Stimulated activated CD4-positive, alpha-beta T cell treated with anti-CD3 and anti-CD28 coated beads, Interleukin-15, amount 100 ng/mL, for 48 hours (primary cell): ENCODE measurements around the gene ALKBH8.
A peak's percentile ranks its signal among the peaks of the same experiment; 100 is the strongest.
"Not testable (repeated sequence)": the region's sequence is repeated elsewhere in the genome, so short reads cannot be mapped to it uniquely, and the experiment has no call there.

ENCODE experiments used
- DNase-seq, 2 donors: peaks; one replicate each; pipeline ENCODE4 v3.0.0-alpha.2; 2020; ENCODE audit warnings: low read depth in 2 of 2

The ALKBH8 gene

DNA sequence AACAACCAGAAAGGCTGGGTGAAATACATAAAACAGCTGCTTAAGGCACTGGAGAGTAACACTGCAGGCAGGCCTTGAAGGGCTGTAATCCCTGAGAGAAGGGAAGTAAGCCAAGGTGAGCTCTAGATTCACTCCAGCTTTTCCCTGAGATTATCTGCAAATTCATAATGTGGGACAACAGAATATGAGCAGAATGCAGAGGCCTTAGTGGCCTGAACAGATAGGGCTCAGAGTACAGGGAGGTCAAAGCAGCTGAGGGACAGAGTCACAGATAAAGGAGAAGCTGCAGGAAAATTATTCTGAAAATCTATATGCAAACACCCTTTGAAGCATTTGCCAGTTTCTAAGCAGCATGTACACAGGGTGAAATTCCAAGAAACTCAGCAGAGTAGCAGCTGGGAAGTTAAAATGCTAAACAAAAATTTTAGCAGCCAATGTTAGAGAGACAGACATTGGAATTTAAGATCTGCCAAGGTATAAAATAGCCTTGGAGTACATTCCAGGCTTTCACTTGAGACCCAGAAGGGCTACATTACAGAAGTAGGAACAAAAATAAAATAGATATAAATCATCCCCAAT is 59.8 kb downstream of the ALKBH8 start:
- DNase-seq = no peak

GRCh38 chr11:107504981-107505380 is 60.6 kb downstream of the ALKBH8 start:
- no peak for DNase-seq

- no peak for DNase-seq
Observed at GRCh38 chr11:107501713-107502112, 63.8 kb downstream of the ALKBH8 start.

DNA sequence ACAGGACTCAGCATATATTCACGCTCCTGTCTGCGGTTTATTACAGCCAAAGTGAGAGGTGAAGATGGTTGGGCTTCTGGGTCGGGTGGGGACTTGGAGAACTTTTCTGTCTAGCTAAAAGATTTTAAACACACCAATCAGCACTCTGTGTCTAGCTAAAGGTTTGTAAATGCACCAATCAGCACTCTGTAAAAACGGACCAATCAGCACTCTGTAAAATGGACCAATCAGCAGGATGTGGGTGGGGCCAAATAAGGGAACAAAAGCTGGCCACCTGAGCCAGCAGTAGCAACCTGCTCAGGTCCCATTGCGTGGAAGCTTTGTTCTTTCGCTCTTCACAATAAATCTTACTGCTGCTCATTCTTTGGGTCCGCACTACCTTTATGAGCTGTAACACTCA is 68.2 kb downstream of the ALKBH8 start:
- DNase-seq = not testable (repeated sequence)

- DNase-seq = no peak
Observed at GRCh38 chr11:107496011-107496410, 69.5 kb downstream of the ALKBH8 start.

GRCh38 chr11:107494055-107494454 is 71.5 kb downstream of the ALKBH8 start:
- no peak for DNase-seq

- DNase-seq = no peak
Observed at GRCh38 chr11:107493117-107493516, 72.4 kb downstream of the ALKBH8 start.

DNA sequence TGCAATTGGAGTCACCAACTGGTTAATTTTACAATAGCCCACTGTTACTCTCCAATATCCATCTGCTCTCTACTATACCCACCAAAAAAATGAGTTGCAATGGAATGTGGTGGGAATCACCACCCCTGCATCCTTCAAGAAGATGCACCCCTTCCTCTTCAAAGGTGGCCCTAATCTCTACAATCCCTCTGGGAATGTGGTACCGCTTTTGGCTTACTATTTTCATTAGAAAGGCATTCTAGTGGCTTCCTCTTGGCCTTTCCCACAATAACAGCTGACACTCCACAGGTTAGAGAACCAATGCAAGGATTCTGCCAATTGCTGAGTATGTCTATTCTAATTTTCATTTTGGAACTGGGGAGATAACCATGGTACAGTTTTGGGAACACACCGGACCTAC is 74.7 kb downstream of the ALKBH8 start:
- no peak for DNase-seq

DNA sequence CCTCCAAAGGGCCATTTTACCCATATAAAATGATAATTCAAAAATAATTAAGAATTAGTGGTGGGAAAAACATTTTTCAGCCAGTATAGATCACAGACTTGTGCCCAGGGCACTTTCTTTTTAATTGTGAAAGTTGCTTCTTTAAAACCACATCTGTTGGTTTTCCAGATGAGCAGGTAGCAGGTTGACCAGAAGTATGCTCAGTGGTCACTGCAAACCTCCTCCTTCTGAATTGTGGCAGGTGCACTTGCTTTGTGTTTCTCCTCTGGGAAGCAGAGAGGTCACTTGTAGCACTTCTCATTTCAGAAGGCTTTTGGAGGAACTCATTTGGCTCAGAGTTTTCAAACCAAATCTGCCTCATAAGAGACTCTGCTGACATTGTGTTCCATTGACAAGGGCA is 83.3 kb downstream of the ALKBH8 start:
- DNase-seq = no peak

- no peak for DNase-seq
Observed at GRCh38 chr11:107478922-107479321, 86.6 kb downstream of the ALKBH8 start.

DNA sequence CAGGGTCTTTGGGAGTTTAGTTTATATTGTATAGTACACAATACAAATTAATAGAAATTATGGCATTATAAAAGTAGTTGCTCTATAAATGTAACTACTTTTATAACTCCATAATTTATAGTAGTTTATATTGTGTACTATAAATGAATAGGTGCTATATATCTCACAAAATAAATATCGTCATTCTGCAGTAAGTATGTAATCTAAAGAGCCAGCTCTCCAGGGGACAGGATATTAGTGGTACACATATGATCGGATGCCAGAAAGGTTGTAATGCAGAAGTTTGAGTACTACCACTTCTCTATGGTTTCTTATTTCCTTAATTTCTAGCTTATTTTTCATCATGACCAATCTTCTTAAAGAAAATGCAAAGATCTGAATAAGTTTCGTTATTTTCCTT is 87.7 kb downstream of the ALKBH8 start:
- no peak for DNase-seq

DNA sequence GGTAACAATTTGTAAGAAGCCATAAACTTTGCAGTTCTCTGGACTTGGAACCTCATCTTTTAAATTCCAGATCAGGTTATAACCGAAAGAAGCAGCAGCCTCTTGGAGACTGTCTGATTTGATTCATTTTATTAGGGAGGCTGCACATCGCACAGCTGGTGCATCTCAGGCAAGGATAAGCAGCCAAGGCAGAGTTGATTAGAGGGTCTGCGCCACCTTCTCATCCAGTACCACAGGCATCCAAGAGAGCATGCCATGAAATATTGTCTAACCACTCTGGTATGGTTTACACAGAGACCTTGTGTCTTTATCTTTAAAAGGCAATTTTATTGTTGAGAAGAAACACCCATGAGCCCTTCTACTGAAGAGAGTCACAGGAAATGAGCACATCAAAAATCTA is 91.7 kb downstream of the ALKBH8 start:
- no peak for DNase-seq

- no peak for DNase-seq
Observed at GRCh38 chr11:107472966-107473365, 92.6 kb downstream of the ALKBH8 start.

DNA sequence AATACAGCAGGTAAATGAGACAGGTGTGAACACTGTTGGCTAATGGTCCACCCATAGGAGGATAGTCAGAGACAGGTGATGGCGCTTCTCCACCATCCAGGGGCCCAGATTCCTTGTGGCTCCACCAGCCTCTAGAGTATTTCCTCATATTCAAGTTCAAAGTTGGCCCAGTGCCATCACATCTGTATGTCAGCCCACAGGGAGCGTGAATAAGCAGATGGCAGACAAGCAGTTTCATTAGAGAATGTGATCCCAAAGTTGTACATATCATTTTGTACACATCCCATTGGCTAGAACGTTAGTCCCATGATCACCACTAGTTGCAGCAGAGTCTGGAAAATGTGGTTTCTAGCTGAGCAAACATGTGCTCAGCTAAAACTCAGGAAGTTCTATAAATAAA is 96.9 kb downstream of the ALKBH8 start:
- DNase-seq = no peak

DNA sequence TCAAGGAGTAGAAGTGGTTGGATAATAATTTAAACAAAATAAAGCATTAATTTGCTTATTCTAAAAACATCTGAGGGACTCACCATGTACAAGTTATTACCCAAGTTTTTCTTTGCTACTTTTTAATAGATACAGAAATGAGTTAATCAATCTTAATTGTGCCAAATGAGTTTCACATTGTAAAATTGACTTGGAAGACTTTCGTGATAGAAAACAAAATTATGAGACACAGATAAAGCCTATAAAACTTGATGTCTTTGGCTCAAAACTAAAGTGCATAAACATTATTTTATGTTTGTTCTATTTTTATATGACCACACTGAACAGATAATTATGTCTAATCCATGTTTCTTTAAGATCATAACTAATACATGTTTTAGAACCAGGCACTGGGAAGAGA is 97.8 kb downstream of the ALKBH8 start:
- no peak for DNase-seq

DNA sequence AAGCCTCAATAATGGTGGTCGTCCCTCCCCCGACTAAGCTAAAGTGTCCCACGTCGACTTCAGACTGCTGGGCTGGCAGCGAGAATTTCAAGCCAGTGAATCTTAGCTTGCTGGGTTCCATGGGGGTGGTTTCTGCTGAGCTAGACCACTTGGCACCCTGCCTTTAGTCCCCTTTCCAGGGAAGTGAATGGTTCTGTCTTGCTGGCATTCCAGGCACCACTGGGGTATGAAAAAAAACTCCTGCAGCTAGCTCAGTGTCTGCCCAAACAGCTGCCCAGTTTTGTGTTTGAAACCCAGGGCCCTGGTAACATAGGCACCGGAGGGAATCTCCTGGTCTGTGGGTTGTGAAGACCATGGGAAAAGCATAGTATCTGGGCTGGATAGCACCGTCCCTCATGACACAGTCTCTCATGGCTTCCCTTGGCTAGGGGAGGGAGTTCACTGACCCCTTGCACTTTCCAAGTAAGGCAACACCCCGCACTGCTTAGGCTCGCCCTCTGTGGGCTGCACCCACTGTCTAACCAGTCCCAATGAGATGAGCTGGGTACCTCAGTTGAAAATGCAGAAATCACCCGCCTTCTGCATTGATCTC is 99.2 kb downstream of the ALKBH8 start:
- not testable (repeated sequence) for DNase-seq

DNA sequence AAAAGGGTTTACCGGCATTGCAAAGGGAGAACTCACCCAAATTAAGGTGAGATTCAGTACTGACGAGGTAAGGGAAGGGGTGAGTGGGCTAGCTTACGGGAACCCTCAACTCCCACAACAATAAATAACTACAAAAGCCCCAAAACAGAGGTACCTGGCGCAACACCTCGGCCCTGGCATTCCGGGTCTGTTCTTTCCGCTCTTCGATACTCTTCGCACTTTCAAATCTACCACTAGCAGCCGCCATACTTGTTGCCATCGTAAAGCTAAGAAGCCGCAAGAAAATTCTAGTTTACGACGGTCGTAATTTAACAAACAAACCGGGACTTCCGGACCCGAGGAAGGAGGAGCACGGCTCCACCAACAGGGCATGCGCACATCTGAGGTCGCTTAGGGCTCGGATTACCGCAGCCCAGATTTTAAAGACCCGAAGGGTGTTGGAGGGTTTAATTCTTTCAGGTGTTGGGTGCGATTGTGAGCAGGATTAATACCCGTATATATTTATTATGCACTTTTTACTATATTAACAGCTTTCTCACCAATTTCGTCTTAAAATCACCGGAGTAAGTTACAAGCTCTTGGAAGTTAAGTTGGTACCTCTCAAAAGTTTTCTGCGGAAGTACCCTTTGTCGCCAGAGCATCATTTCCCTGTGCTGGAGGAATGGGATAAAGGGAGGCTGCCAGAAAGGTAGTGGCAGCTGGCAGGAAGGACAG is 107.8 kb downstream of the ALKBH8 start, which contains the start of gene CWF19L2:
Gene CWF19L2 (minus strand): TSS at position 268 of the 714 bp plus-strand sequence. CDS start 9 bp downstream, at position 259.
- DNase-seq = peak; percentile 76 to 81

DNA sequence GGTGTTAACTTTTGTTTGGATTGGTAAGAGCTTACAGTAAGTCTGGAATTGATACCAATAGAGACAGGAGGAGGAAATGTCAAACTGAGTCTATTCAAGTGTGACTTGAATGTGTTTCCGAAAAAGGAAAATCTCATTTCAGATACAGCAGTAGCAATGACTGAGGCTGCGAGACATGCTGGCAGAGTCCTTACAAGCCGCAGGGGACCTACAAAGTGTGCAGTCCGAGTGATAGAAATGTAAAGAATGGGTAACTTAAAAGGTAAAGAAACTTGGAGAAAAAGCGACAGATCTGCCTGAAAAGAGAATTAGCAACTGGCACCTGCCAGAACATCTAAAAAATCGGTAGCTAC is 108.4 kb downstream of the ALKBH8 start:
- DNase-seq = no peak

- no peak for DNase-seq
Observed at GRCh38 chr11:107453594-107454286, 111.8 kb downstream of the ALKBH8 start.
